NCI-H526 (cell line): ENCODE measurements around the gene LHFPL3.
"Not testable (repeated sequence)": the region's sequence is repeated elsewhere in the genome, so short reads cannot be mapped to it uniquely, and the experiment has no call there.

Experiments
- DNase-seq, 2 experiments: peaks; one replicate each; lab custom pipeline; 2025; lab: John Stamatoyannopoulos, UW

LHFPL3 gene

GRCh38 chr7:104695563-104695962 is 367.2 kb downstream of the LHFPL3 start:
- no peak for DNase-seq

- peak; percentile 88 to 95 for DNase-seq
These were observed 371.9 kb downstream of the LHFPL3 start for GRCh38 chr7:104700336-104700735.

- not testable (repeated sequence) for DNase-seq
These were observed 392.6 kb downstream of the LHFPL3 start for GRCh38 chr7:104721027-104721426.

GRCh38 chr7:104723001-104723400 is 394.6 kb downstream of the LHFPL3 start:
- DNase-seq = no peak

- no peak for DNase-seq
These were observed 430.1 kb downstream of the LHFPL3 start for GRCh38 chr7:104758504-104758903.

GRCh38 chr7:104761892-104762291 is 433.5 kb downstream of the LHFPL3 start:
- DNase-seq = no peak

- DNase-seq = no peak
These were observed 438.7 kb downstream of the LHFPL3 start for GRCh38 chr7:104767113-104767512.

- peak in 1 of 2 experiments; percentile 5 for DNase-seq
These were observed 439.6 kb downstream of the LHFPL3 start for GRCh38 chr7:104767826-104768536.

GRCh38 chr7:104772405-104773345 is 444.3 kb downstream of the LHFPL3 start:
- peak in 1 of 2 experiments; percentile 5 for DNase-seq

- DNase-seq = no peak
These were observed 445.4 kb downstream of the LHFPL3 start for GRCh38 chr7:104773796-104774195.

- peak in 1 of 2 experiments; percentile 9 for DNase-seq
These were observed 447.1 kb downstream of the LHFPL3 start for GRCh38 chr7:104775531-104775930.

GRCh38 chr7:104777301-104777800 is 448.9 kb downstream of the LHFPL3 start:
- DNase-seq = peak in 1 of 2 experiments; percentile 18

- no peak for DNase-seq
These were observed 451.5 kb downstream of the LHFPL3 start for GRCh38 chr7:104779888-104780287.

- no peak for DNase-seq
These were observed 456.3 kb downstream of the LHFPL3 start for GRCh38 chr7:104784686-104785085.

GRCh38 chr7:104789780-104790179 is 461.4 kb downstream of the LHFPL3 start:
- DNase-seq = no peak

- DNase-seq = no peak
These were observed 462.0 kb downstream of the LHFPL3 start for GRCh38 chr7:104790440-104790839.

- DNase-seq = no peak
These were observed 462.7 kb downstream of the LHFPL3 start for GRCh38 chr7:104791080-104791479.

- DNase-seq = no peak
These were observed 464.7 kb downstream of the LHFPL3 start for GRCh38 chr7:104793066-104793465.

GRCh38 chr7:104794154-104794553 is 465.8 kb downstream of the LHFPL3 start:
- DNase-seq = no peak

- no peak for DNase-seq
These were observed 466.2 kb downstream of the LHFPL3 start for GRCh38 chr7:104794589-104794988.

GRCh38 chr7:104795086-104795485 is 466.7 kb downstream of the LHFPL3 start:
- DNase-seq = no peak

GRCh38 chr7:104795616-104796398 is 467.4 kb downstream of the LHFPL3 start:
- DNase-seq = no peak
